Measurements from ENCODE around the gene NCOA6.
A peak's percentile ranks its signal among the peaks of the same experiment; 100 is the strongest.
"Not testable (repeated sequence)": the region's sequence is repeated elsewhere in the genome, so short reads cannot be mapped to it uniquely, and the experiment has no call there.

The NCOA6 gene

GRCh38 chr20:34824806-34825529, 483 bp downstream of the NCOA6 start:
- DNase-seq, result no peak

- peak; percentile 17 for DNase-seq
Observed at GRCh38 chr20:34824452-34824805, 1.0 kb downstream of the NCOA6 start.

DNA sequence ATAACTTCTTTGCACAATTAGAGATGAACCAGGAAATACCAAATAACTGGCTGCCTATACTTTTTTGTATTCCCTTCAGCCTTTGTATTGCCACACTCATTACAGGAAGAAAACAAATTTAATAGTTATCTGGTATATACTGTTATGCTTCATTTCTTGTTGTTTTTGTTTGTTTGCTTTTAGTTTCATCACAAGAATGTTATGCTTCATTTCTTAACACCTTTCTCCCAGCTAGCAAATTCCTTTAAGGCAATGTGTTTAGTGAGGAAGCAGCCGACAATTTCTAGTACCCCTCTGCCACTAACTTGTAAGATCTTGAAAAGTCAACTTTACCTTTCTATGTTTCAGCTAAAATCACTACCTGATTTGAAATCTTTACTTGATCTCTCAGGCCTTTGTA, 1.4 kb downstream of the NCOA6 start:
- no peak for DNase-seq

- DNase-seq, result no peak
Observed at GRCh38 chr20:34820805-34821578, 4.5 kb downstream of the NCOA6 start.

DNA sequence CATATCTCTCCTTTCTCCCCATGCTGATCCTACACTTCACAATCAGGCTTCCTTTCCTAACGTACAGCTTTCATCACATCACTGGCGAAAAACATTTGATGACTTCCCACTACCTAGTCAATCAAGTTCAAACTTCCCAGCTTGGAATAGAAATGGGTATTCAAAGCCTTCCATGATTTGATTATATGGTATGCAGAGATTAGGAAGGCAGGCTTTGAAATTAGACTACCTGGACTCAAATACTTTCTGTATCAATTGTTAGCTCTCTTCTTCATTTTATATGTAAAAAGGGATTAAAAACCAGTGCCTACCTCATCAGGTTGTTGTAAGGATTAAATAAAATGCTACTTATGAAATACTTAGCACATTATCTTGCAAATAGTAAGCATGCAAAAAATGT, 7.7 kb downstream of the NCOA6 start:
- no peak for DNase-seq

DNA sequence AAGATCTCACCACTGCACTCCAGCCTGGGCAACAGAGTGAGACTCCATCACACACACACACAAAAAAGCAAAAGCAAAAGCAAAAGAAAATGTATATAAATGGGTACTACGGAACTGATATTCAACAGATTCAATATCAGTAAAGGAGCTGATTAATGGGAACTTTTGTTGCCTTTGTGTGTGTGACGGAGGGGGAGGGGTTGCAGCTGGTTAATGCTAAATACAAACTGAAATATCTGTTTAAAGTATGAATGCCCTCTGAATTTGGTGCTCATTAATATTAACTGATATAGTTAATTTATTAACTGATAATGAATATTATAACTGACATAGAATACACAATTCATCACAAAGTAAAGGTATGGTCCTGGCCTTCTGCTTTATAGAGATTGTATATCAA, 8.4 kb downstream of the NCOA6 start:
- DNase-seq, result no peak

DNA sequence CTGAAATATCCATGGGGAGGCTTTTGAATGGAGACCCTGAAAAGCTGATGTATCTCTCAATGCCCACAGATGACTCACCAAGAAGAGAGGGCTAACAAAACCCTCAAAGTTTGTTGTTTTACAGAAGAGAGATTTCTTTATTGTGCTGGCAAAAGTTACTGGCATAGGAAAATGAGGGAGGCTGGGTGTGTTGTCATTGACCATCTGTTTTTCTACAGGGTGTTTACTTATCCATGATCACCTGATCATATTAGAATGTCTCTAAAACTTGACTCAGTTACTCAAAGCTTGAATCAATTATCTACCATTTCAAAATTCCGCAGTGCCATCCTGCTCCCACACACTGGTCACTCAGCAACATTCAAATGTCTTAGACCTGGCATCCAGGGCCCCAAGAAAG, 9.8 kb downstream of the NCOA6 start:
- no peak for DNase-seq

GRCh38 chr20:34808583-34808982, 16.9 kb downstream of the NCOA6 start:
- no peak for DNase-seq

DNA sequence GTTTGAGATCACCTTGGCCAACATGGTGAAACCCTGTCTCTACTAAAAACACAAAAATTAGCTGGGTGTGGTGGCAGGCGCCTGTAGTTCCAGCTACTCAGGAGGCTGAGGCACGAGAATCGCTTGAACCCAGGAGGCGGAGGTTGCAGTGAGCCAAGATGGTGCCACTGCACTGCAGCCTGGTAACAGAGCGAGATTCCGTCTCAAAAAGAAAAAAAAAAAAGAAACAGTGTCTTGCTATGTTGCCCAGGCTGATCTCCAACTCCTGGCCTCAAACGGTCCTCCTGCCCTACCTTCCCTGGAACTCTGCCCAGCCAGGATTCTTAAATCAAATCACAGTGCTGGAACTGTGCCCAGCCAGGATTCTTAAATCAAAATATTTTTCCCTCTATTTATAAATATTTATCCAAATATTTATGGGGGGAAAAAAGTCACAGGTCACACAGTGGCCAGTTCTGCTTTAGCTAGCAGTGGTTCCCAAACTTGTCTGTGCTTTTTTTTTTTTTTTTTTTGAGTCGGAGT, 17.4 kb downstream of the NCOA6 start:
- DNase-seq, result not testable (repeated sequence)

DNA sequence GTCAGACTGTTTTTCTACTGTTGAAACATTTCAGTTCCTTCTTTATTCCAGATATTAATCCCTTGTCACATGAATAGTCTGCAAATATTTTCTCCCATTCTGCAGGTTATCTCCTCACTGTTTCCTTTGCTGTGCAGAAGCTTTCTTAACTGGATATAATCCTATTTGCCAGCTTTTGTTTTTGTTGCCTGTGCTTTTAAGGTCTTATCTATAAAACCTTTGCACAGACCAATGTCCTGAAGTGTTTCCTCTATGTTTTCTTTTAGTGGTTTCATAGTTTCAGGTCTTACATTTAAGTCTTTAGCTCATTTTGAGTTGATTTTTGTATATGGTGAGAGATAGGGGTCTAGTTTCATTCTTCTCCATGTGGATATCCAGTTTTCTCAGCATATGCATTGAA, 19.2 kb downstream of the NCOA6 start:
- no peak for DNase-seq

GRCh38 chr20:34798871-34799270, 26.6 kb downstream of the NCOA6 start:
- no peak for DNase-seq

DNA sequence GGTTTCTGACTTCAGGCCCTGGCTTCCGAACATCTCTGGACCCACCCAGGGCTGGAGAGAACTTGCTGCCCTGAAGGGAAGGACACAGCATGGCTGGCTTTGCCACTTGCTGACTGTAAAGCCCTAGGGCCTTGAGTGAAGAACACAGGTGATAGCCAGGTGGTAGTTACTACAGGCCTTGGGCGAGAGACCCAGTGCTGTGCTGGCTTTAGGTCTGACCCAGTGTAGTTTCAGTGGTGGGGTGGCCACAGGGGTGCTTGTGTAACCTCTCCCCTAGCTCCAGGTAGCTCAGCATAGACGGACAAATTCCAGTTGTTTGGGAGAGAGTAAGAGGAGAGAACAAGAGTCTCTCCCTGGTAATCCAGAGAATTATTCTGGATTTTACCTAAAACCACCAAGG, 27.1 kb downstream of the NCOA6 start:
- DNase-seq, result no peak

DNA sequence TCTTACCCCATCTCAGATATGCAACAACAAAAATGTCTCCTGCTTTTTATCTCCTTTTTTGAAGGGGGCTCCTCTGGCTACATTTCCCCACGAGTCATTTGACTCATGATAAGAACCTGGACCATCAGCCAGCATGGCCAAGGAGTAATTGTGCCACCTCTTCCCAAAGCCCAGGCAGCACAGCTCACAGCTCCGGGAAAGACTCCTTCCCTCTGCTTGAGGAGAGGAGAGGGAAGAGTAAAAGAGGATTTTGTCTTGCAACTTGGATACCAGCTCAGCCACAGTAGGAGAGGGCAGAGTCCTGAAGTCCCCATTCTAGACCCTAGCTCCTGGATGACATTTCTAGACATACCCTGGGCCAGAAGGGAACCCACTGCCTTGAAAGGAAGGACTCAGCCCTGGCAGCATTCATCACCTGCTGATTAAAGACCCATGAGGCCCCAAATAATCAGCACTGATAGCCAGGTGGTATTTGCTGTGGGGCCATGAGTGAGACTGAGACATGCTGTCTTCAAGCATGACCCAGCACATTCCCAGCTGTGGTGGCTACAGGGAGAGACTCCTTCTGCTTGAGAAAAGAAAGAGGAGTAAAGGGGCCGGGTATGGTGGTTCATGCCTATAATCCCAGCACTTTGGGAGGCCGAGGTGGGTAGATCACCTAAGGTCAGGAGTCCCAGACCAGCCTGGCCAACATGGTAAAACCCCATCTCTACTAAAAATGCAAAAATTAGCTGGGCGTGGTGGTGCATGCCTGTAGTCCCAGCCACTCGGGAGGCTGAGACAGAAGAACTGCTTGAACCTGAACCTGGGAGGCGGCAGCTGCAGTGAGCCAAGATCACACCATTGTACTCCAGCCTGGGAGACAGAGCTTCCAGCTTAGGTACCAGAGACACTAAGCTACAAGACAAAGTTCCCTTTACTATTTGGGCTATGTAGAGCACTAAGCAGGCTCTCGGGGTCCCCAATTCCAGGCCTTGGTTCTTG, 28.1 kb downstream of the NCOA6 start:
- no peak for DNase-seq

DNA sequence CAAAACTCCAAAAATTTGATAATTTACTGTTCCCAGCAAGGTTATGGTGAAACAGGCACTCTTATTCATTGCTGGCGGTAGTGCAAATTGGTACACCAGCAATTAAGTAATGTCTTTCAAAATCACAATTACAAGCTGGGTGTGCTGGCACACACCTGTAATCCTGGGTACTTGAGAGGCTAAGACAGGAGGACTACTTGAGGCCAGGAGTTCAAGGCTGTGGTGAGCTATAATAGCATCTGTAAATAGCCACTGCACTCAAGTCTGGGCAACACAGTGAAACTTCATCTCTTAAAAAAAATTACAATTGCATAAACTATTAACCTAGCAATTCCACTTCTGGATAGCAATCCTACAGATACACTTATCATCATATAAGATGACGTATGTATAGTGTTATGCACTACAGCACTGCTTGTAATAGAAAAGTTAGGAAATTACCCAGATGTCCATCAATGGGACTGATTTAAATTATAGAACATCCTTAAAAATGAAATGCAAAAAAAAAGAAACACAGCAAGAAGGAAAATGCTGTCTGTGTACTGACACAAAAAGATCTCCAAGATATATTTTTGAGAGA, 31.4 kb downstream of the NCOA6 start:
- no peak for DNase-seq

DNA sequence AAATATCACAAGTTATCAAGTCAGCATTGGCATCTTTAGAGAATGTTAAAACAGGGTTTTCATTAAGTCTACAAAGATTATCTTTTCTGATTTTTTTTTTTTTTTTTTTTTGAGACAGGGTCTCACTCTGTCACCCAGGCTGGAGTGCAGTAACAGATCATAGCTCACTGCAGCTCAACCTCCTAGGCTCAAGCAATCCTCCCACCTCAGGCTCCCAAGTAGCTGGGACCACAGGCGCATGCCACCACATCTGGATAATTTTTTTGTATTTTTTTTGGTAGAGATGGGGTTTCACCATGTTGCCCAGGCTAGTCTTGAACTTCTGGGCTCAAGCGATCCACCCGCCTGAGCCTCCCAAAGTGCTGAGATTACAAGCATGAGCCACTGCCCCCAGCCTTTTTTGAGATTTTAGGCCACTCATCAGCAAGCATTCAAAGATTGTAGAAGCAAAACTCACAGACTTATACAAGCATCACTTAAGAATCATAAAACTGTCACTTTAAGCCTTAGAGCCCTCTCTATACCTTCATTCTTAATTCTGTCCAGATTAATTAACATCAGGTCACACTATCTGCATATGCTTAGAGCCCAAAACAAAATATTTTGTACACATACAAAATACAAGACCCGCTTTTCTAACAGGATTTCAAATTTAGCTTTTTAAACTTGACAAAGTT, 32.6 kb downstream of the NCOA6 start:
- no peak for DNase-seq

DNA sequence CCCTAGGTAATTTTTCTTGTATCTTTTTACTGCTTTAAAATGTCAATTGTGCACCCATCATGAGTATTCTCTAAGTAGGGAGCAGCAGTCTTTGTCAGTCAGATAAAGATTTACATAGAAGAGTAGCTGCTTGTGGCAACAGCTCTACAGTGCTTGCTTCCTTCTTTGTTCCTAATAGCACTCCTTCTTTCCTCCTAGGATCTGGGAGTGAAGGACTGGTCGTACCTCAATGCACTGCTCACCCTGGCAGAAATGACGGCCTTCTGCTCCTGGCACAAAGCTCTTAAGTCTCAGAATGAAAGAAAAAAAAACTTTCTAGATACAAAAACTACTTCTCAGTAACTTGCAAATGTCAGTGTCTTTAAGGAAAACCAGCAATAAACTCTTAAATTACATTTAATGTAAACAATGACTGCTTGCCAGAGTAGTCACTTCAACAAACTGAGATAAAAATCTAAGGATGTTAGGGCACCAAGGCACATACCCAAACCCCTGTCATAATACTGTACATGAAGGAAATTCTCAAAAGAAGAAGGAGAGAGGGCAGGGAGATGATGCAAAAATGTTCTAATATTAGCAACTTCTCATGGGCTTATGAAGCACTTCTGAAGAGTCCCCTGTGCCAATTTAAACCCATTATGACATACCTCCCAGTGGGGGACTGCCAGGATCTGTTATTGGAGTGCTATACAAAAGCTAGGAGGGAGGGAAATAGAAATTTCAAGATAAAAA, 34.0 kb downstream of the NCOA6 start:
- DNase-seq, result no peak

DNA sequence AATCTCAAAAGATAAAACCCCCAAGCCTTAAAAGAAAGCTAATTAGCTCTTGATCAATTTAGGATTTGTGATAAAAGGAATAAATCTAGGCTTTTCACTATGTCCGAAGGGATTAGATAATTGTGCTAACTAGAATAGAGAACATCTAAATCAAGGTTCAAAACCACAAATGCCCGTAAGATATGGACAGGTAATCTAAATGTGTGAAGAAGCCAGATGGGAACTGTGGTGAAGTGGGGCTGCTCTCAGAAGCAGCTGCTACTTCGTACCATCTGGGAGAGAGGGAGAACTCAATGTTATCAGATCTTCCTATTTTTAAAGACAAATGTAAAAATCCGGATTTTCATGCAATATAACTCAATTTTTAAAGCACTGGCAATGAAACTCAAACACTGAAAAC, 44.2 kb downstream of the NCOA6 start:
- no peak for DNase-seq

- DNase-seq, result not testable (repeated sequence)
Observed at GRCh38 chr20:34780291-34780690, 45.2 kb downstream of the NCOA6 start.

DNA sequence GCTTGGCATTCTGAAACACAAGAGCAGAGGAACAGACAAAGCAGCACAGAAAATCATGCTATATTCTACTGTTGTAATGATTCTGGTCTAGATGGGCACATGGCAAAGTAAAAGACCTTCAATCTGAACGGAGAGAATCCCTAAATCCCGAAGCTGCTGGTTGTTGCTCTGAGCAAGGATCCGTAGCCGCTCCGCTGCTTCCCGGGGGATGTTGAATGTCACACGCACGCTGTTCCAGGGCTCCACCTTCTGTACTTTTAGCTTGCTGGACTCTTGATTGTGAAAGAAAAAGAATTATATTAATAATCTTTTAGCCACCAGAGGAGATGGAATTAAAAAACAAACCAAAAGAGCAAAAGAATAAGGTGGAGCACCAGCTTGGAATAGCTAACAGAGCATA, 49.3 kb downstream of the NCOA6 start:
- DNase-seq, result no peak

DNA sequence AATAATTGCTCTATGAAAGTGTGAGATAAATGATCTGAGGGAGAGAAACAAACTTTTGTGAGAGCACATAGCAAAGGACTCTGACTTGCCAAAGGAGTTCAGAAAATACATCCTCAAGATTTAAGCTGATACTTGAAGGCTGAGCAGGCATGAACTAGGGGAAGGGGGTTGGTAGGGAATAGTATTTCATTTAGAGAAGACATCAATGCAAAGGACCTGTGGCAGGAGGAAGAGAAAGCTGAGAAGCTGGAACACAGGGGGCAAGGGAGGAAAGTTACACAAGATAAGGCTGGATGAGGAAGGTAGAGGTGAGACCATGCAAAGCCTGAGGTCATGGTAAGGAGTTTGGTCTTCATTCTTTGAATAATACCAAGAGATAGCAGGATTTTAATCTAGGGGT, 50.6 kb downstream of the NCOA6 start:
- DNase-seq, result no peak

GRCh38 chr20:34774449-34774848, 51.0 kb downstream of the NCOA6 start:
- no peak for DNase-seq

DNA sequence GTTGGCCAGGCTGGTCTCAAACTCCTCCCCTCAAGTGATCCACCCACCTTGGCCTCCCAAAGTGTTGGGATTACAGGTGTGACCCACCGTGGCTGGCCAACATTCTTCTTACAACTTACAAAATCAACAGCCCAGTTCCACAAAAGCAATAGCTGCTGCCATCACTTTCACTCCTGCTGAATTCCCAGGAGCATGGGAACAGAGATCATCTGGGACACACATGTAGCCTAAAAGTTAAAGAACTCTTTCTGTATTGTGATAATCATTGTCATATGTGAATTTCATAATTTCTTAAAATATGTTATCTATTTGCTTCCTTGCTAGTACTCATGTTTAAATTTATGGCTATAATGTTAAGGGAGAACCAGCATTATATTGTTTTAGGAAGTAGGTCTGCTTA, 51.7 kb downstream of the NCOA6 start:
- DNase-seq, result no peak

All from NCI-H1048 (cell line).